Astrocyte of the spinal cord (primary cell): ENCODE measurements around the gene PITPNC1.

Experiments used
- DNase-seq: peaks from one replicate; pipeline ENCODE4 v3.0.0; 2011; ENCODE audit warnings: low read depth, low spot score
- H3K4me3 ChIP-seq: 2 replicates; pipeline ENCODE4 v1.5.1; 2011; ENCODE audit warnings: low read depth, mild to moderate bottlenecking, low read length, moderate library complexity
- in situ Hi-C: cut with HindIII; loops from 2 replicates; pipeline ENCODE4 v1.10.0; 2017; ENCODE audit warnings: low sequenced_read_pairs
- TF ChIP-seq, protein P1 (sequence below): IDR thresholded peaks from 2 replicates; pipeline ENCODE4 v1.5.1; 2012; ENCODE audit warnings: low read depth, mild to moderate bottlenecking, low read length, inconsistent platforms

PITPNC1 gene

DNA sequence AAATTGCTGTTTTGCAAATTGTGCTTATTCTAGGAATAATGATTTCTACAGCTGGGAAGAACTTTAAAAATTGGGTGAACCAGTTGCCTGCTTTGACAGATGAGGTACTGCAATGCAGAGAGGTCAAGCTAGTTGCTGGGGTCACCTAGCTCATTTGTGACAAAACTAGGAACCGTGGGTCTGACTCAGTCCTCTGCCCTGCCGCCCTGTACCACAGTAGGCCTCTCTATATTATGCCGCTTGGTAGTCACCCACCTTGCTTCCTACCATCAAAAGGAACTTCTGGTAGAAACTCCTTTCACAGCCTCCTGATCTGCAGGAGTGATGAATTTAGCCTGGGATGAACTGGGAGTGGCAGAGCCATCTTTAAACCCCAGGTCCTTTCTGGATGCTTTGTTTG, 105.7 kb downstream of the PITPNC1 start:
- no peak for DNase-seq
- TF ChIP-seq, protein P1, sequence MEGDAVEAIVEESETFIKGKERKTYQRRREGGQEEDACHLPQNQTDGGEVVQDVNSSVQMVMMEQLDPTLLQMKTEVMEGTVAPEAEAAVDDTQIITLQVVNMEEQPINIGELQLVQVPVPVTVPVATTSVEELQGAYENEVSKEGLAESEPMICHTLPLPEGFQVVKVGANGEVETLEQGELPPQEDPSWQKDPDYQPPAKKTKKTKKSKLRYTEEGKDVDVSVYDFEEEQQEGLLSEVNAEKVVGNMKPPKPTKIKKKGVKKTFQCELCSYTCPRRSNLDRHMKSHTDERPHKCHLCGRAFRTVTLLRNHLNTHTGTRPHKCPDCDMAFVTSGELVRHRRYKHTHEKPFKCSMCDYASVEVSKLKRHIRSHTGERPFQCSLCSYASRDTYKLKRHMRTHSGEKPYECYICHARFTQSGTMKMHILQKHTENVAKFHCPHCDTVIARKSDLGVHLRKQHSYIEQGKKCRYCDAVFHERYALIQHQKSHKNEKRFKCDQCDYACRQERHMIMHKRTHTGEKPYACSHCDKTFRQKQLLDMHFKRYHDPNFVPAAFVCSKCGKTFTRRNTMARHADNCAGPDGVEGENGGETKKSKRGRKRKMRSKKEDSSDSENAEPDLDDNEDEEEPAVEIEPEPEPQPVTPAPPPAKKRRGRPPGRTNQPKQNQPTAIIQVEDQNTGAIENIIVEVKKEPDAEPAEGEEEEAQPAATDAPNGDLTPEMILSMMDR: no peak
- in situ Hi-C loops: no loop called here
- no peak overlapping the region for H3K4me3 ChIP-seq

DNA sequence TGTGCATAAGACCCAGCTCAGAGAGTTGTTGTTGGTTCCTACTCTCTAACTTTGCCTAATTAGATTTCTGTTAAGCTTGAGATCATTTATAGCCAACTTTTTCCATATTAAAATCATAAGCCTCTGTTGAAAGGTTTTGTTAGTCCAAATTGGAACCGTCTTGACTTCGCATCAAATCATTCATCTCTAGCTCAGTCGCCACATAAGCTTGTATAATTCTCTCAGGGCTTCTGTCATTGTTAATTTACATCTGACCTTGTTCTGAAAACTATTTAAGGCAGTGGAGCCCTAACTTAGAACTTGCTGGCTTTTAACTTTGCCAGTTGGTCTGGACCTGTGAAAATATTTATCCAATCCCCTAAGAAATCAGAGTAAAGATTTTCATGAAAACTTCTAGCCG, 107.2 kb downstream of the PITPNC1 start:
- no peak for DNase-seq
- in situ Hi-C loops: no loop called here
- TF ChIP-seq, protein P1: no peak
- H3K4me3 ChIP-seq: no peak overlapping the region

DNA sequence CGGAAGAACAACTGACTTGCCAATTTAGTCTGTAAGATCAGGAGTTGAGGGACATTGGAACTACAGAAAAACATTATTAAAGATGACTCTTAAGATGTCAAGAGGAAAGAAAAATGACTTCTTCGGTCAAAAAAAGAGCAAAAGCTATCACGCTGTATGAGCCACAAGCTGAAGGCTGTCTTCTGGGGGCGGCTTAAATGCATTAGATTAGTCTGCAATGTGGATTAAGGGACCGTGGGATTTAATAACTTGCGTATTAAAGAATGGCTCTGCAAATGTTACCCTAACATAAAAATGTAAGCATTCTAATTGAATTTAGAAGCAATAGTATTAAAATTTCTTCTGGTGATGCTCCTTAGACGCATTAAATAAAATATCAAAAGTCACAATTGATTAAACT, 108.6 kb downstream of the PITPNC1 start:
- no peak overlapping the region for H3K4me3 ChIP-seq
- in situ Hi-C loops: no loop called here
- TF ChIP-seq, protein P1: no peak
- no peak for DNase-seq

DNA sequence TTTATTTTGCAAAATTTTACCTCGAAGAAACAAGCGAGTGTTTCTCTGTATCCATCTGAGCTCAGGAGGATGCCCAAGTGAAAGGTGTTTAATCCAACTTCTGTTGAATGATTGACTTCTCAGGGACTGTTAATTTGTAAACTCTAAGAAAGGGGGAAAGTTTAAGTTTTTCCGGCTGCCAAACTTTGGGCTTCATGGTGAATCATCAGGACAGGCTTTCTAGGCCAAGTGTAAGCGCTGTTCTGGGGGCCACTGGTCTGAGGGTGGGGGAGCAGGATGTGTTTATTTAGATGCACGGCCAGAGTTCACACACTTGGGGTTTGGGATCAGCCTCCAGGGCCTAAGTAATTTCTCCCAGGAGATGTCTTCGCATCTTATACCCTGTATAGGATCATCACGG, 110.4 kb downstream of the PITPNC1 start:
- H3K4me3 ChIP-seq: no peak overlapping the region
- TF ChIP-seq, protein P1: no peak
- DNase-seq: peak; percentile 39
- in situ Hi-C loops: no loop called here

DNA sequence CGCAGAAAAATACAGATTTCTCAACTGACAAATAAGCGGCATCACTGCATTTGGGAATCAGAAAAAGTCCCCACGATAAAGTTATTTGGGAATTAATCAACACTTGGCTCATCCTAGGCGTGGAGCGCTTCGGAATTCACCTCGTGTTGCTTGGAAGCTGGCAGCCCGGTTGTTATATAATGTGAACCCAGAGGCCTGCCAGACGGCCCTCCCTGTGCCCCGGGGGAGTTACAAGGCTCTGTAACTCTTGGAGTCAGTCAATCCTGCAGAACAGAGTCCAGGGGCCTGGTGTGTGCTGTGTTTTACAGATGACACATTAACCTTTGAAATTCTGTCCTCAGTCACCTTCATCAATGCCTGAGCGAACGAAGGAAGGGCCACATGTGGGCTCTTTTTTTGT, 111.1 kb downstream of the PITPNC1 start:
- TF ChIP-seq, protein P1: no peak
- in situ Hi-C loops: no loop called here
- no peak overlapping the region for H3K4me3 ChIP-seq
- no peak for DNase-seq

DNA sequence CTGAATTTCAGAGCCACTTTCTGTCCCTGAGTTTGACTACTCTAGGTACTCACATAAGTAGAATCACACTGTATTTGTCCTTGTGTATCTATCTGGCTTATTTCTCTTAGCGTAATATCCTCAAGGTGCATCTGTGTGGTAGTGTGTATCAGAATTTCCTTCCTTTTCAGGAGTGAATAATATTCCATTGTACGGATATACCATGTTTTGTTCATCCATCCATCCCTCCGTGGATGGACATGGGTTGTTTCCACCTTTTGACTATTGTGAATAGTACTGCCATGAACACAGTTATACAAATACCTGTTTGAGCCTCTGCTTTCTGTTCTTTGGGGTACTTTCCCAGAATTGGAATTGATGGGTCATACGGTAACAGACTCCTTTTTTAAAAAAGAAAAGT, 111.7 kb downstream of the PITPNC1 start:
- H3K4me3 ChIP-seq: no peak overlapping the region
- DNase-seq: no peak
- in situ Hi-C loops: no loop called here
- TF ChIP-seq, protein P1: no peak

DNA sequence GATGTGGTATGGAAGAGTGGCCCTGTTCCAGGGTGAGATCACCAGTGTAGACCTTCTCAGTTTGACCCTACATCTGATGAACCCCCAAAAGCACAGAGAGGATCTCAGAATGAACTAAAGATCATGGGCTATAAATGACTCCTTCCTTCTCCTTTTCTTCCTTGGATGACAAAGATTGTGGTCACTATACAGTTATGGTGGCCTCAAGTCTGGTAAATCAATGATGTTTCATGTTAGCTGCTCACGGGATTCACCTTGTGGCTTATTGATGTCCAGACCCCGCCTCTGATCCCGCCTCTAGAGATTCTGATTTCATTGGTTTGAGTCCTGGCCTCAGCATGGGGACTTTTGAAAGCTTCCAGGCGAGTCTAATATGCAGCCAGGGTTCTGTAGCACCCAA, 112.2 kb downstream of the PITPNC1 start:
- in situ Hi-C loops: no loop called here
- no peak overlapping the region for H3K4me3 ChIP-seq
- TF ChIP-seq, protein P1: no peak
- DNase-seq: no peak
